Measurements from ENCODE around the gene HSF2BP. TPM values are rescaled to one million over a fixed set of nuclear protein-coding genes. Genes with fewer than 3 reads are reported as not detected.

The HSF2BP gene
- total RNA-seq, 1 experiment from 2014 or later: 1.5 TPM

DNA sequence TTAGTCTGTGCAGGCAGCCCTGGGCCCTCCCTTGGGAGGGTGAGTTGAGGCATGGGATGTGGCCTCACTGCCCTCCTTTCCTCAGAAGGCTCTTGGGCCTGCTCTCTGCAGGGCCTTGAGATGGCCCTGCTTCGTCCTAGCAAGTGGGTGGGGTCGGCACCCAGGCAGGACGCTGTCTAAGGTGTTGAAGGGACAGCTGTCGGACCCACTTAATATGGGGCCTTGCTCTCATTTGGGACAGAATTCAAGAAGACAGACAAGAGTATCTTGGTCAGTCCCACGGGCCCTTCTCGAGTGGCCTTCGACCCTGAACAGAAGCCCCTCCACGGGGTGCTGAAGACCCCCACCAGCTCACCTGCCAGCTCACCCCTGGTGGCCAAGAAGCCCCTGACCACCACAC, 33.7 kb upstream of the HSF2BP start:
- CTCF ChIA-PET: no interaction called here
- H3K9me3 Mint-ChIP-seq (ENCODE audit: low read depth, unreplicated experiment): no peaks in the 10 kb centered on the region
- TF ChIP-seq, protein P1, sequence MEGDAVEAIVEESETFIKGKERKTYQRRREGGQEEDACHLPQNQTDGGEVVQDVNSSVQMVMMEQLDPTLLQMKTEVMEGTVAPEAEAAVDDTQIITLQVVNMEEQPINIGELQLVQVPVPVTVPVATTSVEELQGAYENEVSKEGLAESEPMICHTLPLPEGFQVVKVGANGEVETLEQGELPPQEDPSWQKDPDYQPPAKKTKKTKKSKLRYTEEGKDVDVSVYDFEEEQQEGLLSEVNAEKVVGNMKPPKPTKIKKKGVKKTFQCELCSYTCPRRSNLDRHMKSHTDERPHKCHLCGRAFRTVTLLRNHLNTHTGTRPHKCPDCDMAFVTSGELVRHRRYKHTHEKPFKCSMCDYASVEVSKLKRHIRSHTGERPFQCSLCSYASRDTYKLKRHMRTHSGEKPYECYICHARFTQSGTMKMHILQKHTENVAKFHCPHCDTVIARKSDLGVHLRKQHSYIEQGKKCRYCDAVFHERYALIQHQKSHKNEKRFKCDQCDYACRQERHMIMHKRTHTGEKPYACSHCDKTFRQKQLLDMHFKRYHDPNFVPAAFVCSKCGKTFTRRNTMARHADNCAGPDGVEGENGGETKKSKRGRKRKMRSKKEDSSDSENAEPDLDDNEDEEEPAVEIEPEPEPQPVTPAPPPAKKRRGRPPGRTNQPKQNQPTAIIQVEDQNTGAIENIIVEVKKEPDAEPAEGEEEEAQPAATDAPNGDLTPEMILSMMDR (IDR thresholded peaks at IDR 0.05; ENCODE audit: unreplicated experiment): no peak
- intact Hi-C loops (cut with micrococcal nuclease; ENCODE audit: unreplicated experiment): no loop called here
- no peak overlapping the region for H3K4me3 Mint-ChIP-seq (ENCODE audit: low read depth, unreplicated experiment)
- no peak for DNase-seq
- no peak overlapping the region for H3K27ac Mint-ChIP-seq (ENCODE audit: unreplicated experiment)
- no TSS peak for BruUV-seq (replicated peaks)
- no peaks in the 10 kb centered on the region for H3K27me3 Mint-ChIP-seq (ENCODE audit: unreplicated experiment)
- peaks cover 25% of the 10 kb centered on the region for H3K36me3 Mint-ChIP-seq (ENCODE audit: insufficient read depth, unreplicated experiment)
- H3K4me1 Mint-ChIP-seq (ENCODE audit: low read depth, unreplicated experiment): no peaks in the 10 kb centered on the region

DNA sequence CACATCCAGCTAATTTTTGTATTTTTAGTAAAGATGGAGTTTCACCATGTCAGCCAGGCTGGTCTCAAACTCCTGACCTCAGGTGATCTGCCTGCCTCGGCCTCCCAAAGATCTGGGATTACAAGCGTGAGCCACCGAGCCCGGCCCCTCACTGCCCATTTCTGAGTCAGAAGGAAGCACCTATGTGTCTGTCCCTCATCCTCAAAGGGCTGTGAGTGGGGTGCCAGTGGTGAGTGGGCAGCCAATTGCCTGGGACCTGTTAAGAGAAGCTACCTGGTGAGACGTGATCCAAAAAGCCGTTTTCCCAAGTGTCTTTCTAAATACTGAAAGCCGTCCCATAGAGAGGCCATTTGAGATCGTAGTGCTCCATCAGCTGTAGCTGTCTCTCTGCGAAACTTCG, 32.5 kb upstream of the HSF2BP start:
- Mint-ChIP-seq H3K27ac (ENCODE audit: unreplicated experiment) (no peak overlapping the region), H3K9me3 (ENCODE audit: low read depth, unreplicated experiment) (no peaks in the 10 kb centered on the region), H3K4me3 (ENCODE audit: low read depth, unreplicated experiment) (no peak overlapping the region), H3K27me3 (ENCODE audit: unreplicated experiment) (no peaks in the 10 kb centered on the region), H3K4me1 (ENCODE audit: low read depth, unreplicated experiment) (no peaks in the 10 kb centered on the region), H3K36me3 (ENCODE audit: insufficient read depth, unreplicated experiment) (peaks cover 34% of the 10 kb centered on the region)
- intact Hi-C loops (cut with micrococcal nuclease; ENCODE audit: unreplicated experiment): no loop called here
- no TSS peak for BruUV-seq (replicated peaks)
- DNase-seq: no peak
- TF ChIP-seq, protein P1 (IDR thresholded peaks at IDR 0.05; ENCODE audit: unreplicated experiment): no peak
- CTCF ChIA-PET: no interaction called here

DNA sequence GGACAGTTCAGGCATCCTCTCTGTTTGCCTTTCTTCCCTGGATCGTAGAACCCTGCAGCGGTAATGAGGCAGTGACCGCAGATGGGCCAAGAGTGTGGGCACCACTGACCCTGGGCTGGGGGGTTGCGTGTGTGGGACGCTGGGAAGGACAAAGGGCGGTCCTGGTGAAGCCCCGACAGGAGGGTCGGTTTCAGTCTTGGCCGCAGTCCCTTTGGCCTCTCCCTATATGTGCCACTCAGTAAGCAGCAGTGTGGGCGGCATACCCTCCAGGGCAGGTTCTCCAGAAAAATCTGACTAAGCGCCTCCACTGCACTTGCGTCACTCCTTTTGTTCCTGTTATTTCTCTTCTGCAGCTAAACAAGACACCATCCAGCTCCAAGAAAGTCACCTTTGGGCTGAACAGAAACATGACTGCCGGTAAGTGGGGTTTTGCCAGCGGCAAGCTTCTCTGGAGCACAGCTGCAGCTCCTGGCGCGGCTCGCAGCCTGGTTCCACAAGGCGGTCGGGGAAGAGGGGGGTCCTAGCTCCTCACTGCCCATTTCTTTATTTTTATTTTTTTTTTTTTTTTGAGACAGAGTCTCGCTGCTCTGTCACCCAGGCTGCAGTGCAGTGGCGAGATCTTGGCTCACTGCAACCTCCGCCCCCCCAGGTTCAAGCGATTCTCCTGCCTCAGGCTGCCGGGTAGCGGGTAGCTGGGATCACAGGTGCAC, 32.0 kb upstream of the HSF2BP start:
- TF ChIP-seq, protein P1 (IDR thresholded peaks at IDR 0.05; ENCODE audit: unreplicated experiment): no peak
- Mint-ChIP-seq H3K4me1 (ENCODE audit: low read depth, unreplicated experiment) (no peaks in the 10 kb centered on the region), H3K4me3 (ENCODE audit: low read depth, unreplicated experiment) (no peak overlapping the region), H3K27ac (ENCODE audit: unreplicated experiment) (no peak overlapping the region), H3K27me3 (ENCODE audit: unreplicated experiment) (no peaks in the 10 kb centered on the region), H3K36me3 (ENCODE audit: insufficient read depth, unreplicated experiment) (peaks cover 30% of the 10 kb centered on the region), H3K9me3 (ENCODE audit: low read depth, unreplicated experiment) (no peaks in the 10 kb centered on the region)
- intact Hi-C loops (cut with micrococcal nuclease; ENCODE audit: unreplicated experiment): no loop called here
- CTCF ChIA-PET: no interaction called here
- DNase-seq: no peak
- BruUV-seq (replicated peaks): no TSS peak

DNA sequence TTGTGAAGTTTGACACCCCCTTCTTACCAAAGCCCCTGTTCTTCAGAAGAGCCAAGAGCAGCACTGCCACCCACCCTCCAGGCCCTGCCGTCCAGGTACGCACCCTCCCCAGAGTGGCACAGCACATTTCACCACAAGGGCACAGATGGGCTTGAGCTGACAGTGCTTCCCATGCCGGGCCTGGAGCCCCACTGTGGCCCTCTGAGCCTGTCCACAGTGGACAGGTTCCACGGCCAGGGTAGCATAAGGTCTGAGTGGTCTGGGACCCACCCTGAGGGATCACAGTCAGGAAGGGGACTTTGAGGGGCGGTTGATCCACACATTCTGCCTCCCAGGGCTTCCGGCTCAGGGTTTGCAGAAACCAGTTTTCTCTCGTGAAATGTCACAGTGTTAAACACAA, 31.1 kb upstream of the HSF2BP start:
- H3K4me3 Mint-ChIP-seq (ENCODE audit: low read depth, unreplicated experiment): no peak overlapping the region
- H3K9me3 Mint-ChIP-seq (ENCODE audit: low read depth, unreplicated experiment): no peaks in the 10 kb centered on the region
- TF ChIP-seq, protein P1 (IDR thresholded peaks at IDR 0.05; ENCODE audit: unreplicated experiment): no peak
- BruUV-seq (replicated peaks): no TSS peak
- intact Hi-C loops (cut with micrococcal nuclease; ENCODE audit: unreplicated experiment): no loop called here
- H3K27ac Mint-ChIP-seq (ENCODE audit: unreplicated experiment): no peak overlapping the region
- no peak for DNase-seq
- H3K4me1 Mint-ChIP-seq (ENCODE audit: low read depth, unreplicated experiment): no peaks in the 10 kb centered on the region
- CTCF ChIA-PET: no interaction called here
- no peaks in the 10 kb centered on the region for H3K27me3 Mint-ChIP-seq (ENCODE audit: unreplicated experiment)
- peaks cover 30% of the 10 kb centered on the region for H3K36me3 Mint-ChIP-seq (ENCODE audit: insufficient read depth, unreplicated experiment)

Data from Calu3 (cell line).